HAP-1 (cell line): Measurements from ENCODE around the gene LGALS14.
"Not testable (repeated sequence)": the region's sequence is repeated elsewhere in the genome, so short reads cannot be mapped to it uniquely, and the experiment has no call there.

Experiments used
- DNase-seq, 2 experiments: peaks; one replicate each; pipeline ENCODE4 v3.0.0-alpha.2; 2016 to 2020; ENCODE audit warnings: low spot score in 2 of 2
- H3K27me3 ChIP-seq: fragments of 250-450 bp; sonication (Bioruptor Pico); 2 replicates; pipeline ENCODE4 v1.5.1; 2020; ENCODE audit warnings: low read depth, mild to moderate bottlenecking, moderate library complexity
- H3K36me3 ChIP-seq: fragments of 250-450 bp; sonication (Bioruptor Pico); replicated peaks from 2 replicates; pipeline ENCODE4 v1.5.1; 2020; ENCODE audit warnings: mild to moderate bottlenecking
- H3K4me1 ChIP-seq: fragments of 250-450 bp; sonication (Bioruptor Pico); 2 replicates; pipeline ENCODE4 v1.5.1; 2020; ENCODE audit warnings: mild to moderate bottlenecking
- H3K4me3 ChIP-seq: fragments of 250-450 bp; sonication (Bioruptor Pico); 2 replicates; pipeline ENCODE4 v1.5.1; 2020; ENCODE audit warnings: mild to moderate bottlenecking, moderate library complexity
- H3K9me3 ChIP-seq: fragments of 250-450 bp; sonication (Bioruptor Pico); 2 replicates; pipeline ENCODE4 v1.5.1; 2020; ENCODE audit warnings: mild to moderate bottlenecking, moderate library complexity
- in situ Hi-C: fragments of 300-500 bp; cut with MboI; formaldehyde crosslinking; loops from 3 replicates; pipeline ENCODE4 v1.14.3; 2020; ENCODE audit warnings: low sequenced_read_pairs, inconsistent platforms, mixed read lengths

LGALS14 gene, protein sequence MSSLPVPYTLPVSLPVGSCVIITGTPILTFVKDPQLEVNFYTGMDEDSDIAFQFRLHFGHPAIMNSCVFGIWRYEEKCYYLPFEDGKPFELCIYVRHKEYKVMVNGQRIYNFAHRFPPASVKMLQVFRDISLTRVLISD

DNA sequence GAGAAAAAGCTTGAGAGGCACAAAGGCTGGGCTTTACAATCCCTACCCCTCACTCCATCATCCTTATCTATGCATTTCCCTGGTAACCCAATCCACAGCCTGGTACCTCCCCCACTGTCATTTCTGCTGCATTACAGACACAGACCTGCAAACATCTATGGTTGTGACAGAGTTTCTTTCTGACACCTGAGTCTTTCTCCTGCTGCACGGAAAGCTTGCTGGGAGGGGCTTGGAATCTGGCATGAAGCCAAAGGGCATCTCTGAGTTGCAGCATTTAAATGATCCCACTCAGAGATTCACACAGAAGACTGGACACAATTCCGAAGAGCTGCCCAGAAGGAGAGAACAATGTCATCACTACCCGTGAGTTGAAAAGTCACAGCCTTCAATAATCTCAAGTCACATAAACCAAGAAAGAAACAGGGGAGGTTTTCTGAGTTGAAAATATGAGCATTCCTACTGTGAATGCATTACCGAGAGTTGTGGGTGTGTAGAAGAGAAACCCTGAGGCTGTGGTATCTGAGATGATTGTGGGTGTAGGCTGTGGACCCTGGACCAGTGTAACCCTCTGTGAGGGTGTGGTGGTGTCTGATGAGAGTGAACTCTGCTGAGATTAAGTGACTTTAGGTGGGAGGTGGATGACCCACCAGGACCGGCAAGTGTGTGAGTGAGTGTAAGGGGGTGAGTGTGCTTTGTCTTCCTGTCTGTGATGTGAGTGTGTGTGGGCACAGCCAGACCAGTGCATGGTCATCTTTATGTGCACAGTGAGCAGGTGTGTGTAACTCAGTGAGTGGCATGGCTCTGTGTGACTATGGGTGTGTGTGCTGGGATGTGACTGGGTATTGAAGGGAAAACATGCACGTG lies at the start of gene LGALS14:
Gene LGALS14, plus strand, starts transcription at position 301 of the 864 bp plus-strand sequence. Its CDS starts 48 bp downstream, at position 349.
- H3K27me3 ChIP-seq, result peaks cover 5% of the 10 kb centered on the region; the same call in 1 of the 2 replicates
- no peaks in the 10 kb centered on the region for H3K9me3 ChIP-seq
- no peak within 1 kb of the TSS for H3K4me3 ChIP-seq
- no peaks in the 10 kb centered on the region for H3K36me3 ChIP-seq
- DNase-seq, result no peak
- H3K4me1 ChIP-seq, result no peaks in the 10 kb centered on the region
- in situ Hi-C loops, result no loop called here

DNA sequence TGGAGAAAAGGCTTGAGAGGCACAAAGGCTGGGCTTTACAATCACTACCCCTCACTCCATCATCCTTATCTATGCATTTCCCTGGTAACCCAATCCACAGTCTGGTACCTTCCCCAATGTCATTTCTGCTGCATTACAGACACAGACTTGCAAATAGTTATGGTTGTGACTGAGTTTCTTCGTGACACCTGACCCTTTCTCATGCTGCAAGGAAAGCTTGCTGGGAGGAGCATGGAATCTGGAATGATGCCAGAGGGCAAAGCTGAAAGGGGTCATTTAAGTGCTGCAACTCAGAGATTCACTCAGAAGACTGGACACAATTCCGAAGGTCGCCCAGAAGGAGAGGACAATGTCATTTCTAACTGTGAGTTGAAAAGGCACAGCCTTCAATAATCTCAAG lies 48.7 kb upstream of the LGALS14 start, which contains the start of gene LGALS16:
Gene LGALS16, plus strand, starts transcription at position 301 of the 400 bp plus-strand sequence. Its CDS starts 49 bp downstream, at position 350.
- H3K4me1 ChIP-seq, result no peaks in the 10 kb centered on the region
- in situ Hi-C loops, result no loop called here
- no peak for DNase-seq
- H3K36me3 ChIP-seq, result no peaks in the 10 kb centered on the region
- no peak within 1 kb of the TSS for H3K4me3 ChIP-seq
- H3K9me3 ChIP-seq, result no peaks in the 10 kb centered on the region
- H3K27me3 ChIP-seq, result peaks cover 3% of the 10 kb centered on the region

DNA sequence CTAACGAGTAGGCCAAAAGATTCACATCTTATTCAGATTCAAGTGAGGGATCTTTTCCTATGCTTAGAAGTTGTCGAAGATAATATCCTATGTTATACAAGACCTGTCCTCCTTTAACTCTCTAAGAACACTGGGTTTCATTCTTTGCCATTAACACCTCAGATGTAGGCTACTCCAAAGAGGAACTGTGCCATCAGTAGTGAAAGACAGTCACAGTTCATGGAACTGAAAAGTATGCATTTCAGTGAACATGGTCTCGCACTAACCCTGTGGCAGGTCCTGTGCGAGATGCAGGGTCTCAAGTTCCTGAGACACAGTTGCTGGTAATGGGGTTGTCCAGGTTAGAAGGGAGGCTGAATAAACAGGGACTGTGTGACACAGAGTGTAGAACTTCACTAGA lies 44.5 kb upstream of the LGALS14 start:
- no peaks in the 10 kb centered on the region for H3K36me3 ChIP-seq
- no peak overlapping the region for H3K4me3 ChIP-seq
- DNase-seq, result no peak
- no peaks in the 10 kb centered on the region for H3K9me3 ChIP-seq
- H3K4me1 ChIP-seq, result no peaks in the 10 kb centered on the region
- no peaks in the 10 kb centered on the region; the same call in none of the 2 replicates for H3K27me3 ChIP-seq
- in situ Hi-C loops, result loop anchor here (10.0 kb wide), 1 partner anchor 105 kb away; no protein-coding TSS in a partner anchor

DNA sequence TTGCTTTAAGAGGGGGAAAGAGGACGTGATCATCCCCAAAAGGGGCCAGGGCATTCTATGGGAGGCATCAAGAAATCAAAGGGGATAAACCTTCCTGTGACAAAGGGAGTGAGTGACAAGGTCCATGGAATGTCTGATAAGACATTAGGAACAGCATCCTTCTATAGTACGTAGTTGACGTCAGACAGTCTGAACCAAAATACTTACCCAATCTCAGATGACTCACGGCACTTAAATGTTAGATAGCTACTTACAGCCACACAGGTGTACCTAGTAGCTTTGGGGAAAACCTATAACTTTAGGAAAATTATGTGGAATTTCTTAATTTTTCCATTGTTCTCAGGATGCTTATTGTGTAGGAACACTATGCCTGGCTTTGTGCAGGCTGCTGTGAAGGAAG lies 43.6 kb upstream of the LGALS14 start:
- Histone ChIP-seq H3K36me3 (no peaks in the 10 kb centered on the region), H3K9me3 (no peaks in the 10 kb centered on the region), H3K4me1 (no peaks in the 10 kb centered on the region), H3K4me3 (no peak overlapping the region), H3K27me3 (no peaks in the 10 kb centered on the region; the same call in none of the 2 replicates)
- no peak for DNase-seq
- in situ Hi-C loops, result loop anchor here (10.0 kb wide), 1 partner anchor 106 kb away; no protein-coding TSS in a partner anchor

DNA sequence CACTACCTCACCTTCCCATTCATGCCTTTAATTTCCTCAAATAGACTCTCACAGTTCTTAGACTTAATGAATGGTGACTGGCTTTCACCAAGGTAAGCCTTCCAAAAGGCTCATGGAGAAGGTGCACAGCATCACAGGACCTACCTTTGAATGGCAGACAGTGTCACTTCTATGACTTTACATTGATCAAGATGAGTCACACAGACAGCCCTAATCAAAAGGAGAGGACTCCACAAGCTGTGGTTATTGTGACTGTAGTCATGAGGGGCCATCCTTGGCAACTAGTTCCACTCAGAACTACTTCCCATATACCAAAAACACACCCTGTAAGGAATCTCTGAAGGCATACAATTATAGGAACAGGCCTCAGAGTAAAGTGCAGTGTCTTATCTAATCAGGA lies 42.7 kb upstream of the LGALS14 start:
- Histone ChIP-seq H3K9me3 (no peaks in the 10 kb centered on the region), H3K36me3 (no peaks in the 10 kb centered on the region), H3K4me3 (no peak overlapping the region), H3K4me1 (no peaks in the 10 kb centered on the region), H3K27me3 (no peaks in the 10 kb centered on the region; the same call in none of the 2 replicates)
- in situ Hi-C loops, result loop anchor here (10.0 kb wide), 1 partner anchor 107 kb away; no protein-coding TSS in a partner anchor
- DNase-seq, result no peak

DNA sequence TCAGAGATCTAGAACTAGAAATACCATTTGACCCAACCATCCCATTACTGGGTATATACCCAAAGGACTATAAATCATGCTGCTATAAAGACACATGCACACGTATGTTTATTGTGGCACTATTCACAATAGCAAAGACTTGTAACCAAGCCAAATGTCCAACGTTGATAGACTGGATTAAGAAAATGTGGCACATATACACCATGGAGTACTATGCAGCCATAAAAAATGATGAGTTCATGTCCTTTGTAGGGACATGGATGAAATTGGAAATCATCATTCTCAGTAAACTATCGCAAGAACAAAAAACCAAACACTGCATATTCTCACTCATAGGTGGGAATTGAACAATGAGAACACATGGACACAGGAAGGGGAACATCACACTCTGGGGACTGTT lies 34.4 kb upstream of the LGALS14 start:
- not testable (repeated sequence) for H3K4me3 ChIP-seq, DNase-seq, H3K4me1 ChIP-seq, H3K36me3 ChIP-seq, H3K27me3 ChIP-seq, H3K9me3 ChIP-seq
- in situ Hi-C loops, result loop anchor here (10.0 kb wide), 1 partner anchor 115 kb away; no protein-coding TSS in a partner anchor

DNA sequence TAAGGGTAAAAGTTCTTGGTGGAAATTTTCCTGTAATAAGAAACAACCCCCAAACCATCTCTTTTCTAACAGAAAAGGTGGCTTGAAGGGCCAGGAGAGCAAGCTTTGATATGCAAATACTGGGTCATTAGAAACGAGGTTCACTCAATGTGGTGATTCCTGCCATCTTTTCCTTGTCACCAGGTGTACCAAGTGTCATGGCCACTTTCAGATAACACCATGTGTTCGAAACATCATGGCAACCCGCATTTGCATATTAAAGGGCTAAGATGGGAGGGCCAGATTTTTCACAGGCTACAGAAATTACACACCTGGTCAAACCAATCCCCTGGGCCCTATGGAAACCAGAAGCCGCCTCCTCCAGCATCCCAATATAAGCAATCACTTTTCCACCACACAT lies 33.3 kb upstream of the LGALS14 start:
- in situ Hi-C loops, result no loop called here
- H3K9me3 ChIP-seq, result no peaks in the 10 kb centered on the region
- DNase-seq, result no peak
- H3K36me3 ChIP-seq, result no peaks in the 10 kb centered on the region
- H3K4me1 ChIP-seq, result no peaks in the 10 kb centered on the region
- H3K27me3 ChIP-seq, result peaks cover 7% of the 10 kb centered on the region
- no peak overlapping the region for H3K4me3 ChIP-seq

DNA sequence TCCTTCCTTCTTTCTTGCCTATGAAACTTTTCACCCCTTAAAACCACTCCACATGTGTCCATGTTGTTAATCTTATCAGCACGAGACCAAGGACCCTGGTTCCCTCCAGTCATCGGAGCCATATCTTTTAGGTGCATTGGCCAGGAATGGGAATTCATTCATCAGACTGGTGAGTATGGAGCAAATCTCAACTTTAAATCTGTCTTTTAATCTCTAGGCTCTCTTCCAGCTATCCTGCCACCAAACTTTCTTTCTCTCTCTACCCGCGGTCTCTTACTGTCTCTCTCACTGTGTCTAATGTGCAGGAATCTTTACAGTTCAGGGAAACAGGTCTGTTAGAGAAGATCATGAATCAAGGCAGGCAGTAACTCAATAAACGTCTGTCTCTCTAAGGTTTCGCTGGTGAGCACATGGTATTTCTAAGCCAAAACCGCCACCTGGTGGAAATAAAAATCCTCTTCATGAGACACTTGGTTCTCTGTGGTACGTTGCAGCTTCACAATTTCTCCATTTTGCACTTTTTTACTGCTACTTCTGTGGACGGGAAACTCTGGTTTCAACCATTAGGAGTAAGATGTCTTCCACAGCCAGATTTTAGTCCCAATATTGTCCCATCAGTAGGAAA lies 32.4 kb upstream of the LGALS14 start:
- Histone ChIP-seq H3K4me1 (no peaks in the 10 kb centered on the region), H3K9me3 (no peaks in the 10 kb centered on the region), H3K4me3 (no peak overlapping the region), H3K27me3 (peaks cover 8% of the 10 kb centered on the region), H3K36me3 (no peaks in the 10 kb centered on the region)
- DNase-seq, result peak; percentile 44 to 45
- in situ Hi-C loops, result no loop called here

DNA sequence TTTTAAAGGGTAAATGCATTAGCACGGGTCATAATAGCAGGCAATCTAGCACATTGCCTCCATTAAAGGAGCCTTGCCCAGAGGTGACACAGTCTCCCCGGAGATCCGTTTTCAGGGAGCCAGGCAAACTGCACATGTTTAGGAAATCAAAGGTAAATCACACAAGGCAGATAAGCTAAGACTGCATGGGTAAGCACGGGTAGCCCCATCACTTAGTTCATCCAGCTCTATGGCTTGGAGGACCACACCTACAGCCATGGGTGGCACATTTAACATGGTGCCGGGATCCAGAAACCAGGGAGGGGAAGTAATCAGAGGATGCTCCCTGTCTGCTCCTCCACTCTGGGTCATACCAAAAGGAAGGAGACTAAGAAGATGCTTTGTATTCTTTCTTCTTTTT lies 31.8 kb upstream of the LGALS14 start:
- peaks cover 12% of the 10 kb centered on the region for H3K27me3 ChIP-seq
- no peak overlapping the region for H3K4me3 ChIP-seq
- H3K36me3 ChIP-seq, result no peaks in the 10 kb centered on the region
- no peak for DNase-seq
- in situ Hi-C loops, result no loop called here
- no peaks in the 10 kb centered on the region for H3K9me3 ChIP-seq
- H3K4me1 ChIP-seq, result no peaks in the 10 kb centered on the region

DNA sequence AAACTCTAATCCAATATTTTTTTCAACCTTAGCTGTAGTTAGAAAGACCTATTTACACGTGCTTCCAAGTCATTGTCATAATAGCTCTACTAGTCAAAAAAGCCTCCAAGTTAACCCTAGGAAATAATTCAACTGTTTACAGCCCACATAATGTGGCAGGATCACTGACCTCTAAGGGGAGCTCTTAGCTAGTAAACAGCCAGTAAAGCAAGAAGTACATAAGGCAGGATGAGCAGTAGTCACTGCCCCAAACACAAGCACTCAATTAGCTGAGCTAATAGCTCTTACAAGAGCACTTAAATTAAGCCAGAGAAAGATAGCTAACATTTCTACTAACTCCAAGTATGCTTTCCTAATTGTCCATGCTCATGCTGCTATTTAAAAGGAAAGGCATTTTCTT lies 30.4 kb upstream of the LGALS14 start:
- in situ Hi-C loops, DNase-seq: not testable (repeated sequence)
- H3K27me3 ChIP-seq, result peaks cover 21% of the 10 kb centered on the region

DNA sequence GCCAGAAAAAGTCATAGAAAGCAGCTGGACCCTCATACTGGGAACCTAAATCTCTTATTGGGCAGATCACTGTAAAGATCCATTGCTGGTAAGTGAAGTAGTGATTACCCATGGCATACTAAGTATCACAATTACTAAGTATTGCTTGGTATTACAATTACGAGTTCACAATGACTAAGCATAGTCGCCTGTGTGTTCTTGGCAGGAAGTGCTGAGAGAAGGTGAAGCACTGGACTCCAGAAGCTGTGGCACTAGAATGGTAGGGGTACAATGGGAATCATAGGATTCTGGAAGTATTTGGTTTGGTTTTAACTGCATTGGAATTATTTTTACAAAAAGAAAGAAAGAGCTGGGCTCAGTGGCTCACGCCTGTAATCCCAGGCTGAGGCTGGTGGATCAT lies 28.3 kb upstream of the LGALS14 start:
- H3K27me3 ChIP-seq, result peaks cover 21% of the 10 kb centered on the region
- in situ Hi-C loops, result no loop called here
- DNase-seq, result no peak
- no peaks in the 10 kb centered on the region for H3K4me1 ChIP-seq
- no peak overlapping the region for H3K4me3 ChIP-seq
- no peaks in the 10 kb centered on the region for H3K9me3 ChIP-seq
- H3K36me3 ChIP-seq, result no peaks in the 10 kb centered on the region

More for the DNA sequence above, 30.4 kb upstream of the LGALS14 start:
- H3K4me3 ChIP-seq, H3K4me1 ChIP-seq, H3K9me3 ChIP-seq, H3K36me3 ChIP-seq: not testable (repeated sequence)

DNA sequence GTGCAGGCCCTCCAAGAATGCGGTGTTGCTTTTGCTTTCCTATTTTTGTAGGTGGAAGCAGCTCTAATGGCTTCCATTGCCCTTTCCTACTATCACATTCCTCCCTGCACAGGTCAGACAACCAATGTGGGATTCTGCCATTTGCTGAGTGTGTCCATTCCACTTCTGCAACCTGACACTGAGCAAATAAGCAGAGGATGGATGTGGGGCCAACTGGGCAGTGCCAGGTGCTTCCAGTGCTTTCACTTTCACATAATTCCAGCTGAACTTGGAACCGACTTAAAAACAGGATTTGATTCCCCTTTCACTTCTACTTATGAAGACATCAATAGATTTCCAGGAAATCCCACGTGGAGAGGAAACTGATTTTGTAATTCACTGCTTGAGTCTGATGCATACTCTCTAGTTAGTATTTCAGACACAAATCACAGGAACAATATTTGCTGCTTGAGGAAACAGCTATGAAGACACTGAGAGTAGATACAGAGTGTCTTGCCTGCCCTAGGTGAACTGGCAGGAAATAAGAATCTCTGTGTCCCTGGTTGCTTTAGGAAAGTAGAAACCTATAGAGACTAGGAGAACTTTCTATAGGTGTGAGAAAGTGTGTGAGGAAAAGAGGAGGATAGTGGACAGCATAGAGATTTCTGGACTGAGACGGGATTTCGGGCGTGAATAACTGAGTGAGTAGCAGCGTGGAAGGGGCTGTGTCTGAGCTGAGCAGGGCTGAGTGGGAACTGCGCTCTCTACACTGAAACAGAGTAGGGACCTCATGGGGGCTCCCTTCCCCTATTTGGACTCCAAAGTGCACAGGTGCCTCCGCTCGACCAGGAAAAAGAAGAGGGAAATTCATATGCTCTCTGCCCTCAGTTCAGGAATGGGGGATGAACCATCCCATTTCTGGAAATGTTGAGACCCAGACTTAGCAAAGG lies 26.1 kb upstream of the LGALS14 start:
- Histone ChIP-seq H3K4me1 (no peaks in the 10 kb centered on the region), H3K9me3 (no peaks in the 10 kb centered on the region), H3K4me3 (no peak overlapping the region), H3K36me3 (no peaks in the 10 kb centered on the region), H3K27me3 (peaks cover 21% of the 10 kb centered on the region)
- no peak for DNase-seq
- in situ Hi-C loops, result no loop called here
